Glutamatergic neuron (in vitro differentiated cells): ENCODE results near the gene RSPO1. TPM values are rescaled to one million over a fixed set of nuclear protein-coding genes. Genes with fewer than 3 reads are reported as not detected.

Source experiments
- DNase-seq: peaks from one replicate; pipeline ENCODE4 v3.0.0; 2022
- H3K27ac Mint-ChIP-seq: one replicate; pipeline ENCODE4 v1.8.0; 2020; ENCODE audit warnings: mild to moderate bottlenecking, mixed read lengths, inconsistent platforms; ENCODE audit not compliant: unreplicated experiment
- H3K27me3 Mint-ChIP-seq: one replicate; pipeline ENCODE4 v1.8.0; 2020; ENCODE audit warnings: mild to moderate bottlenecking, moderate library complexity, mixed read lengths, inconsistent platforms; ENCODE audit not compliant: unreplicated experiment
- H3K36me3 Mint-ChIP-seq: one replicate; pipeline ENCODE4 v1.8.0; 2020; ENCODE audit warnings: mild to moderate bottlenecking, mixed read lengths, inconsistent platforms; ENCODE audit not compliant: unreplicated experiment
- H3K4me1 Mint-ChIP-seq: one replicate; pipeline ENCODE4 v1.8.0; 2020; ENCODE audit warnings: mild to moderate bottlenecking, low read depth, mixed read lengths, inconsistent platforms; ENCODE audit not compliant: unreplicated experiment
- H3K4me3 Mint-ChIP-seq: one replicate; pipeline ENCODE4 v1.8.0; 2020; ENCODE audit warnings: mild to moderate bottlenecking, mixed read lengths, inconsistent platforms; ENCODE audit not compliant: unreplicated experiment
- H3K9me3 Mint-ChIP-seq: one replicate; pipeline ENCODE4 v1.8.0; 2020; ENCODE audit warnings: mild to moderate bottlenecking, moderate library complexity, mixed read lengths, inconsistent platforms; ENCODE audit not compliant: unreplicated experiment
- total RNA-seq: library from RNA; stranded (reverse); fragmentation: NEBNext Ultra II Directional; extraction: Animal tissue kit (Norgen Biotek cat#: 25700); gene quantifications from one replicate; pipeline ENCODE4 v1.2.1, GENCODE V29; 2021; ENCODE audit not compliant: unreplicated experiment
- TF ChIP-seq, protein P1 (sequence below): fragments of 200-600 bp; sonication (generic); IDR thresholded peaks from one replicate; pipeline ENCODE4 v1.5.0; 2021; ENCODE audit not compliant: partially characterized antibody, unreplicated experiment

RSPO1 gene
- total RNA-seq, 1 donor from 2014 or later: not detected

DNA sequence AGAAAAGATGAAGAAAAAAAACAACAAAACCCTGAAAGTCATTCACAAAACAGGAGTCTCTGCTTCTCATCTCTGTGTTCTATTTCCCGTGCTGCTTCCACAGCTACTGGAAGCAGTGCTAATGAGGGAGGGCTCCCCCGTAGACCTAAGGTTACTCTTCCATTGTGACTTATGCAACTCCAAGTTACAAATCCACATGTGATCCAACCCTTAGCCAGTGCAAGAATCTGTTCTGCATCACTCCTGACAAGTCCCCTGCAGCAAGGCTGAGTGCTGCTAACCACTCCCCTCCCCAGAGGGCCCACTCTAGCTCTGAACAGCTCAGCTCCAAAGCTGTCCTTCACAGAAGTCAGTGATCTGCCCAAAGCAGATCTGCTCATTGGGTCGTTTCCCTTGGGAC, 67.7 kb downstream of the RSPO1 start:
- H3K36me3 Mint-ChIP-seq: no peaks in the 10 kb centered on the region
- H3K4me3 Mint-ChIP-seq: no peak overlapping the region
- no peak overlapping the region for H3K27ac Mint-ChIP-seq
- no peaks in the 10 kb centered on the region for H3K9me3 Mint-ChIP-seq
- DNase-seq: no peak
- H3K4me1 Mint-ChIP-seq: no peaks in the 10 kb centered on the region
- H3K27me3 Mint-ChIP-seq: peaks cover 3% of the 10 kb centered on the region
- TF ChIP-seq, protein P1, sequence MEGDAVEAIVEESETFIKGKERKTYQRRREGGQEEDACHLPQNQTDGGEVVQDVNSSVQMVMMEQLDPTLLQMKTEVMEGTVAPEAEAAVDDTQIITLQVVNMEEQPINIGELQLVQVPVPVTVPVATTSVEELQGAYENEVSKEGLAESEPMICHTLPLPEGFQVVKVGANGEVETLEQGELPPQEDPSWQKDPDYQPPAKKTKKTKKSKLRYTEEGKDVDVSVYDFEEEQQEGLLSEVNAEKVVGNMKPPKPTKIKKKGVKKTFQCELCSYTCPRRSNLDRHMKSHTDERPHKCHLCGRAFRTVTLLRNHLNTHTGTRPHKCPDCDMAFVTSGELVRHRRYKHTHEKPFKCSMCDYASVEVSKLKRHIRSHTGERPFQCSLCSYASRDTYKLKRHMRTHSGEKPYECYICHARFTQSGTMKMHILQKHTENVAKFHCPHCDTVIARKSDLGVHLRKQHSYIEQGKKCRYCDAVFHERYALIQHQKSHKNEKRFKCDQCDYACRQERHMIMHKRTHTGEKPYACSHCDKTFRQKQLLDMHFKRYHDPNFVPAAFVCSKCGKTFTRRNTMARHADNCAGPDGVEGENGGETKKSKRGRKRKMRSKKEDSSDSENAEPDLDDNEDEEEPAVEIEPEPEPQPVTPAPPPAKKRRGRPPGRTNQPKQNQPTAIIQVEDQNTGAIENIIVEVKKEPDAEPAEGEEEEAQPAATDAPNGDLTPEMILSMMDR: no peak

- TF ChIP-seq, protein P1: no peak
- Mint-ChIP-seq H3K9me3 (peaks cover 5% of the 10 kb centered on the region), H3K36me3 (no peaks in the 10 kb centered on the region), H3K4me3 (no peak overlapping the region), H3K27ac (no peak overlapping the region), H3K4me1 (no peaks in the 10 kb centered on the region), H3K27me3 (peaks cover 3% of the 10 kb centered on the region)
- DNase-seq: no peak
Observed at GRCh38 chr1:37564892-37565291, 69.8 kb downstream of the RSPO1 start.

DNA sequence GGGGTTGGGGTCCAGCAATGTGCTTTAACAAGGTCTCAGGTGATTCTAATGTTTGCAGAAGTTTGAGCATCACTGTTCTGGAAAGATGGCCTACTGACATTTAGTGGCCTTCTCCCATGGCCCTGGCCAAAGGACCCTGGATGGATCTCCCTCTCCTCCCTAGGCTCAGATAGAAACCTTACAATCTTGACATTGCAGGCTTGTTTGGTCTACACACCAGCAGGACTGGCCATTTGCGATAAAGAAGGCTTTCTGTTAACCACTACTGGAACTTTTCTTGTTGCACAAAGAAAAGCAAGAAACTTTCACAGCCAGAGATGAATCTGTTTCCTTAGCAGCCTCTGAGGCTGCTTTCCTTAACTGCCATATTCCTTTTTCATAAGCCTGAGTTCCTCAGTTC, 71.7 kb downstream of the RSPO1 start:
- H3K4me1 Mint-ChIP-seq: peaks cover 6% of the 10 kb centered on the region
- no peak overlapping the region for H3K4me3 Mint-ChIP-seq
- TF ChIP-seq, protein P1: no peak
- no peak for DNase-seq
- no peak overlapping the region for H3K27ac Mint-ChIP-seq
- H3K27me3 Mint-ChIP-seq: peaks cover 2% of the 10 kb centered on the region
- H3K36me3 Mint-ChIP-seq: no peaks in the 10 kb centered on the region
- peaks cover 8% of the 10 kb centered on the region for H3K9me3 Mint-ChIP-seq

Other genes starting within 250 kb of the RSPO1 start
- 1.3 TPM for gene ZC3H12A, start 160.3 kb downstream of the RSPO1 start, total RNA-seq
- gene MEAF6, start 120.1 kb downstream of the RSPO1 start, total RNA-seq: 61.5 TPM
- gene SNIP1, start 80.6 kb downstream of the RSPO1 start, total RNA-seq: 20.1 TPM
- gene DNALI1, start 78.0 kb downstream of the RSPO1 start, total RNA-seq: 12.2 TPM
- gene GNL2, start 39.0 kb downstream of the RSPO1 start, total RNA-seq: 50.0 TPM
- gene CDCA8, start 57.6 kb upstream of the RSPO1 start, total RNA-seq: 10.4 TPM
- gene EPHA10, start 130.2 kb upstream of the RSPO1 start, total RNA-seq: 4.8 TPM
- 112 TPM for gene MANEAL, start 159.0 kb upstream of the RSPO1 start, total RNA-seq
- gene C1orf122, start 172.9 kb upstream of the RSPO1 start, total RNA-seq: 57.3 TPM
- 14.9 TPM for gene YRDC, start 173.3 kb upstream of the RSPO1 start, total RNA-seq
- 15.5 TPM for gene MTF1, start 224.7 kb upstream of the RSPO1 start, total RNA-seq